Measurements from ENCODE around the gene CHMP4B.

DNA sequence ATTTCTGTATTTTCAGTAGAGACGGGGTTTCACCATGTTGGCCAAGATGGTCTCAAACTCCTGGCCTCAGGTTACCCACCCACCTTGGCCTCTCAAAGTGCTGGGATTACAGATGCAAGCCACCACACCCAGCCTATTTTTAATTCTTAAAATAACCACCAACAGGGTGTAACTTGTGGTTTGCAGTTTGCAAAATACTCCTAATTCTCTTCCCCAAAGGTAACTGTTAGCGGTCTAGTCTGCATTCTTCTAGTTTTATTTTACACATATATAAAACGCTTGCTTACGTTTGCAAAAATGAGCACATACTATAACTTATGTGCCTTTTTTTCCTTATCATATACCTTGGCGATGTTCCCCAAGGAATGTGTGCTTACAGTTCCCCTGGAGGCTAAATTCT, 25.6 kb upstream of the CHMP4B start:
- TF ChIP-seq CTCF (IDR thresholded peaks at IDR 0.05) (no peak), ZFX (IDR thresholded peaks at IDR 0.05; ENCODE audit: borderline replicate concordance) (no peak)
